AG04449 (cell line): Measurements from ENCODE around the gene YPEL1.
A peak's percentile ranks its signal among the peaks of the same experiment; 100 is the strongest.

ENCODE experiments used
- CTCF ChIA-PET: fragments of 350-600 bp; formaldehyde crosslinking; extraction: SDS; loops from one replicate; lab custom pipeline; 2021; ENCODE audit warnings: antibody characterized with exemption; lab: Yijun Ruan, JAX
- POLR2A ChIA-PET: fragments of 400-600, 350-600 bp; formaldehyde crosslinking; extraction: SDS; loops from one replicate; lab custom pipeline; 2020; ENCODE audit warnings: antibody characterized with exemption, inconsistent platforms; lab: Yijun Ruan, JAX
- DNase-seq: peaks from one replicate; pipeline ENCODE4 v3.0.0-alpha.2; 2010; ENCODE audit warnings: low read depth, low spot score
- H3K4me3 ChIP-seq: 2 replicates; pipeline ENCODE4 v1.5.1; 2011; ENCODE audit warnings: low read depth, mild to moderate bottlenecking, control low read depth, low read length
- CTCF ChIP-seq: IDR thresholded peaks from one replicate; pipeline ENCODE4 v1.5.1; 2011; ENCODE audit warnings: mild to moderate bottlenecking, moderate library complexity, low read length, control low read depth, inconsistent platforms; ENCODE audit not compliant: insufficient read depth; ENCODE audit errors: missing control alignments

The YPEL1 gene

GRCh38 chr22:21735200-21736083 is at the start of gene YPEL1:
YPEL1 (minus strand) TSS chr22:21735794; CDS start chr22:21710744, 25,050 bp downstream.
- ChIA-PET POLR2A (interaction anchor here (0.6 to 1.0 kb wide), 3 partner anchors 16 to 141 kb away, joined by 3 read pairs; no protein-coding TSS in a partner anchor), CTCF (interaction anchor here (1.1 to 1.6 kb wide), 2 partner anchors 26 to 203 kb away, joined by 3 to 6 read pairs; no protein-coding TSS in a partner anchor)
- H3K4me3 ChIP-seq: peak within 1 kb of the TSS; percentile 65
- no peak for TF ChIP-seq CTCF
- peak; percentile 26 for DNase-seq

- ChIA-PET POLR2A (no interaction called here), CTCF (interaction anchor here (0.8 to 1.7 kb wide), 6 partner anchors 8 to 172 kb away, joined by 3 to 4 read pairs (median 3); partner anchors contain the start of gene PPM1F)
- no peak overlapping the region for H3K4me3 ChIP-seq
- no peak for DNase-seq
- no peak for TF ChIP-seq CTCF
These were observed 44.7 kb upstream of the YPEL1 start for GRCh38 chr22:21780259-21780658.

- ChIA-PET POLR2A (no interaction called here), CTCF (interaction anchor here (0.8 to 1.7 kb wide), 7 partner anchors 9 to 173 kb away, joined by 3 to 4 read pairs (median 3); partner anchors contain the start of gene PPM1F)
- H3K4me3 ChIP-seq: no peak overlapping the region
- no peak for TF ChIP-seq CTCF
- DNase-seq: no peak
These were observed 43.9 kb upstream of the YPEL1 start for GRCh38 chr22:21779444-21779843.

- CTCF ChIA-PET: interaction anchor here (0.8 to 1.7 kb wide), 5 partner anchors 9 to 65 kb away, joined by 3 to 4 read pairs (median 3); no protein-coding TSS in a partner anchor
- DNase-seq: peak; percentile 36
These were observed 43.2 kb upstream of the YPEL1 start for GRCh38 chr22:21778705-21779363.

GRCh38 chr22:21771631-21771976 is 36.0 kb upstream of the YPEL1 start:
- POLR2A ChIA-PET: no interaction called here
- DNase-seq: no peak
- TF ChIP-seq CTCF: no peak
- no peak overlapping the region for H3K4me3 ChIP-seq
- CTCF ChIA-PET: interaction anchor here (1.1 to 1.6 kb wide), 2 partner anchors 167 to 182 kb away, joined by 3 to 5 read pairs; partner anchors contain the start of gene PPM1F

More at GRCh38 chr22:21778705-21779363, 43.2 kb upstream of the YPEL1 start:
- no peak overlapping the region for H3K4me3 ChIP-seq
- TF ChIP-seq CTCF: no peak
- POLR2A ChIA-PET: interaction anchor here (0.6 kb wide), 1 partner anchor 75 kb away, joined by 3 read pairs; no protein-coding TSS in a partner anchor

- POLR2A ChIA-PET: no interaction called here
- DNase-seq: no peak
- CTCF ChIA-PET: interaction anchor here (1.3 kb wide), 1 partner anchor 168 kb away, joined by 3 read pairs; no protein-coding TSS in a partner anchor
- no peak for TF ChIP-seq CTCF
- H3K4me3 ChIP-seq: no peak overlapping the region
These were observed 32.8 kb upstream of the YPEL1 start for GRCh38 chr22:21768435-21768834.
